Ascending aorta (tissue), 2 donors: Measurements from ENCODE around the gene PRELID1. TPM values are rescaled to one million over a fixed set of nuclear protein-coding genes. Genes with fewer than 3 reads are reported as not detected.

ENCODE experiments used
- DNase-seq, 2 donors: peaks; one replicate each; pipeline ENCODE4 v3.0.0-alpha.2; 2019; ENCODE audit warnings: low spot score in 2 of 2
- H3K27ac ChIP-seq, 2 donors: fragments of 200-600 bp; sonication (generic); one replicate each; pipeline ENCODE4 v1.5.1; 2016 to 2017; ENCODE audit warnings: mild to moderate bottlenecking in 1 of 2
- H3K27me3 ChIP-seq: fragments of 200-600 bp; sonication (generic); one replicate; pipeline ENCODE4 v1.5.1; 2017
- H3K36me3 ChIP-seq, 2 donors: fragments of 200-600 bp; sonication (generic); one replicate each; pipeline ENCODE4 v1.5.1; 2016
- H3K4me1 ChIP-seq, 2 donors: fragments of 200-600 bp; sonication (generic); one replicate each; pipeline ENCODE4 v1.5.1; 2016 to 2017; ENCODE audit warnings: mild to moderate bottlenecking in 1 of 2
- H3K4me3 ChIP-seq, 2 donors: fragments of 200-600 bp; sonication (generic); one replicate each; pipeline ENCODE4 v1.5.1; 2016 to 2017; ENCODE audit warnings: mild to moderate bottlenecking in 1 of 2
- H3K9me3 ChIP-seq, 2 donors: fragments of 200-600 bp; sonication (generic); one replicate each; pipeline ENCODE4 v1.5.1; 2016
- intact Hi-C: fragments of 100-400 bp; cut with DNase I; formaldehyde crosslinking; loops from one replicate; pipeline ENCODE4 v1.15.1; 2023
- total RNA-seq: library from RNA; depleted of rRNA; stranded (reverse); fragments of >200 nt; gene quantifications from one replicate; pipeline ENCODE4 v1.1.0, GENCODE V29; 2016
- TF ChIP-seq, protein P1 (sequence below), 3 experiments: fragments of 200-600 bp in 2 of 3; fragments of 450-650 bp in 1 of 3; sonication (generic) in 2 of 3; IDR thresholded peaks; one replicate each; pipeline ENCODE4 v1.5.1; 2016 to 2019; ENCODE audit warnings: antibody characterized with exemption in 3 of 3, mild to moderate bottlenecking in 1 of 3, moderate library complexity in 1 of 3

Gene PRELID1
- total RNA-seq, 1 donor from 2014 or later, result 376 TPM

DNA sequence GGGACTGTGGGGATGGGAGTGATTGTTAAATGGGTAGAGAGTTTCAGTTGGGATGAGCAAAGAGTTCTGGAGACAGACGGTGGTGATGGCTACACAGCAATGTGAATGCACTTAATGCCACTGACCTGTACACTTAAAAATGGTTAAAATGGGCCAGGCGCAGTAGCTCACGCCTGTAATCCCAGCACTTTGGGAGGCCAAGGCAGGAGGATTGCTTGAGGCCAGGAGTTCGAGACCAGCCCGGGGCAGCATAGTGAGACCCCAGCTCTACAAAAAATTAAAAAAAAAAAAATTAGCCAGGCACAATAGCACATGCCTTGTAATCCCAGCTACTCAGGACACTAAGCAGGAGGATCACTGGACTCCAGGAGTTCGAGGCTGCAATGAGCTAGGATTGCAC lies 40.2 kb downstream of the PRELID1 start:
- Histone ChIP-seq H3K36me3 (peaks cover 16 to 31% of the 10 kb centered on the region in 2 donors), H3K4me3 (no peak overlapping the region), H3K27ac (no peak overlapping the region), H3K9me3 (no peaks in the 10 kb centered on the region), H3K4me1 (peaks cover 0 to 6% of the 10 kb centered on the region in 2 donors), H3K27me3 (no peaks in the 10 kb centered on the region)
- no peak for DNase-seq
- intact Hi-C loops, result no loop called here
- TF ChIP-seq, protein P1, sequence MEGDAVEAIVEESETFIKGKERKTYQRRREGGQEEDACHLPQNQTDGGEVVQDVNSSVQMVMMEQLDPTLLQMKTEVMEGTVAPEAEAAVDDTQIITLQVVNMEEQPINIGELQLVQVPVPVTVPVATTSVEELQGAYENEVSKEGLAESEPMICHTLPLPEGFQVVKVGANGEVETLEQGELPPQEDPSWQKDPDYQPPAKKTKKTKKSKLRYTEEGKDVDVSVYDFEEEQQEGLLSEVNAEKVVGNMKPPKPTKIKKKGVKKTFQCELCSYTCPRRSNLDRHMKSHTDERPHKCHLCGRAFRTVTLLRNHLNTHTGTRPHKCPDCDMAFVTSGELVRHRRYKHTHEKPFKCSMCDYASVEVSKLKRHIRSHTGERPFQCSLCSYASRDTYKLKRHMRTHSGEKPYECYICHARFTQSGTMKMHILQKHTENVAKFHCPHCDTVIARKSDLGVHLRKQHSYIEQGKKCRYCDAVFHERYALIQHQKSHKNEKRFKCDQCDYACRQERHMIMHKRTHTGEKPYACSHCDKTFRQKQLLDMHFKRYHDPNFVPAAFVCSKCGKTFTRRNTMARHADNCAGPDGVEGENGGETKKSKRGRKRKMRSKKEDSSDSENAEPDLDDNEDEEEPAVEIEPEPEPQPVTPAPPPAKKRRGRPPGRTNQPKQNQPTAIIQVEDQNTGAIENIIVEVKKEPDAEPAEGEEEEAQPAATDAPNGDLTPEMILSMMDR (IDR thresholded peaks at IDR 0.05), result no peak

DNA sequence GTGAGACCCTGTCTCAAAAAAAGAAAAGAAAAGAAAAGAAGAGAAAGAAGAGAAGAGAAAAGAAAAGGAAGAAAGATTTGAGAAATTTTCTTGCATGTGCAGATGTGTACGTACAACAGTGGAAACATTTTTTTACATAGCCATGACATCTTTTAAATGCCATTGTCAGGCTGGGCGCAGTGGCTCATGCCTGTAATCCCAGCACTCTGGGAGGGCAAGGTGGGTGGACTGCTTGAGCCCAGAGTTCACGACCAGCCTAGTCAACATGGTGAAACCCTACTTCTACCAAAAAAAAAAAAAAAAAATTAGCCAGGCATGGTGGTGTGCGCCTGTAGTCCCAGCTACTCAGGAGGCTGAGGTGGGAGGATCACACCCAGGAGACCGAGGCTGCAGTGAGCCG lies 41.3 kb downstream of the PRELID1 start:
- Histone ChIP-seq H3K9me3 (no peaks in the 10 kb centered on the region), H3K27me3 (no peaks in the 10 kb centered on the region), H3K4me1 (peaks cover 0 to 12% of the 10 kb centered on the region in 2 donors), H3K4me3 (no peak overlapping the region), H3K27ac (no peak overlapping the region), H3K36me3 (peaks cover 16 to 27% of the 10 kb centered on the region in 2 donors)
- intact Hi-C loops, result no loop called here
- DNase-seq, result no peak
- TF ChIP-seq, protein P1 (IDR thresholded peaks at IDR 0.05), result no peak

DNA sequence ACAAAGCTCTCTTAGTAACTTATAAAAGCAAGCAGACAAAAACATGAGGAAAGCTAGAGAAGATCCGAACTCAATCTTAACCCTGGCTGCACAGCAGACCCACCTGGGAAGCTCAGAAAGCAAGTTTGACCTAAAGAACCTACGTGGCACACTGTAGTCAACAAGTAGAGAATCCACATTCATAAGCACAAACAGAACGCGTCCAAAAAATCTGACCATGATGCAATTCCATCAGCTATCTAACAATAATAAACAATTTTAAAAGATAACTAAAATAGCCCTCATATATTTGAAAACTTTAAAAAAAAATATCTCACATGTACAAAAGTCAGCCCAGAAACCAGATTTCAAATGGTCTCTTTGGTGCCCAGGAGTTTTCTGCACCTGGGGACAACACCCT lies 43.2 kb downstream of the PRELID1 start:
- no peak for DNase-seq
- no peak overlapping the region for H3K4me3 ChIP-seq
- peaks cover 10 to 20% of the 10 kb centered on the region in 2 donors for H3K36me3 ChIP-seq
- TF ChIP-seq, protein P1 (IDR thresholded peaks at IDR 0.05), result no peak
- intact Hi-C loops, result no loop called here
- no peaks in the 10 kb centered on the region for H3K9me3 ChIP-seq
- no peaks in the 10 kb centered on the region for H3K27me3 ChIP-seq
- no peak overlapping the region for H3K27ac ChIP-seq
- H3K4me1 ChIP-seq, result peaks cover 7 to 21% of the 10 kb centered on the region in 2 donors

DNA sequence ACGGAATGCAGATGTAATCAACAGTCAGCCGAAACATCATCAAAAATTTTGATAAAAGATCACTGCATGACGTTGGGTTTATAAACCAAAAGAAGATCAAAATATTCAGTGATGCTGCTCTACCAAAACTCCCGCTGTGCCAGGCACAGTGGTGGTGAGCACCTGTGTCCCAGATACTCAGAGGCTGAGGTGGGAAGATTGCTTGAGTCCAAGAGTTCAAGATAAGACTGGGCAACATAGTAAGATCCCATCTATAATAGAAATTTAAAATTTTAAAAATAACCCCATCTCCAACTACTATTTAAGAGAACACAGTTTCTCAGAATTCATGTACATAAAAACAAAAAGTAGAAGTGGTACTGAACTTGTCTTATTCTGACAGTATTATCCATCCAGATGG lies 44.1 kb downstream of the PRELID1 start:
- Histone ChIP-seq H3K4me3 (no peak overlapping the region), H3K36me3 (peaks cover 10 to 14% of the 10 kb centered on the region in 2 donors), H3K9me3 (no peaks in the 10 kb centered on the region), H3K4me1 (peaks cover 7 to 24% of the 10 kb centered on the region in 2 donors), H3K27ac (no peak overlapping the region), H3K27me3 (no peaks in the 10 kb centered on the region)
- TF ChIP-seq, protein P1 (IDR thresholded peaks at IDR 0.05), result no peak
- intact Hi-C loops, result no loop called here
- DNase-seq, result no peak

DNA sequence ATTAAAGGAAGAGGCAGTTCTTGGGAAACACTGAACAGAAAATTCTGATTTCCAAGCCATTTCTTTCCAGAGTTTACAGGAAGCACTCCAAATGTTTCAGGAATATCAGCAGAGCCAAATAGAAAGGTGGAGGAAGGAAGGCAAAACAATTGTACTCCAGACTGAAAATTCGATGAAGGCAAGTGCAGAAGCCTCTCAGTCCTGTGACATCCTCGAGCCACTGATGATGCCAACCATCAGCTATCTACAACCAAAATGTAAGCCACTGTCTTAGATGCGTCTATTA lies 45.7 kb downstream of the PRELID1 start:
- Histone ChIP-seq H3K27ac (no peak overlapping the region), H3K4me3 (no peak overlapping the region), H3K27me3 (no peaks in the 10 kb centered on the region), H3K4me1 (peaks cover 7 to 24% of the 10 kb centered on the region in 2 donors), H3K36me3 (peaks cover 10 to 14% of the 10 kb centered on the region in 2 donors), H3K9me3 (no peaks in the 10 kb centered on the region)
- no peak for DNase-seq
- intact Hi-C loops, result no loop called here
- TF ChIP-seq, protein P1 (IDR thresholded peaks at IDR 0.05), result no peak

DNA sequence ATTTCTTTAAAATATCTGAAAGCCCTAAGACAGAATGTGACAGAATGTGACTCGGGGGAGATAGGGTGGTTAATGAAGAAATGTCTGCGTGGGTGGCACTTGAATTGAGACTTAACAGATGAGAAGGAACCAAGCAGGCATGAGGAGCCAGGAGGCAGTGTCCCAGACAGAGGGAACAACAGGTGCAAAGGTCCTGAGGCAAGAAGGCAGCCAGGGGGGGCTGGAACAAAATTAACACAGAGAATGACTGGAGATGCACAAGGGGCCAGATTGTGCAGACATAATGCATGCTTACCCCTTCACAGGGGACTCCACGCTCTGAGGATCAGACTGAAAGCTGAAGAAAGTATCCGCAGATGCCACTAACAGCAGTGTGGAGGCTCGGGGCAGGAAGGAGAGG lies 46.2 kb downstream of the PRELID1 start:
- H3K9me3 ChIP-seq, result no peaks in the 10 kb centered on the region
- H3K27me3 ChIP-seq, result no peaks in the 10 kb centered on the region
- TF ChIP-seq, protein P1 (IDR thresholded peaks at IDR 0.05), result no peak
- H3K36me3 ChIP-seq, result peaks cover 6 to 14% of the 10 kb centered on the region in 2 donors
- peaks cover 7 to 24% of the 10 kb centered on the region in 2 donors for H3K4me1 ChIP-seq
- intact Hi-C loops, result loop anchor here (2.0 kb wide), 1 partner anchor 37 kb away; no protein-coding TSS in a partner anchor
- H3K27ac ChIP-seq, result no peak overlapping the region
- peak overlapping the region; percentile 68 to 71 for H3K4me3 ChIP-seq
- no peak for DNase-seq
